ENCODE results near the gene CTSZ.

The CTSZ gene

DNA sequence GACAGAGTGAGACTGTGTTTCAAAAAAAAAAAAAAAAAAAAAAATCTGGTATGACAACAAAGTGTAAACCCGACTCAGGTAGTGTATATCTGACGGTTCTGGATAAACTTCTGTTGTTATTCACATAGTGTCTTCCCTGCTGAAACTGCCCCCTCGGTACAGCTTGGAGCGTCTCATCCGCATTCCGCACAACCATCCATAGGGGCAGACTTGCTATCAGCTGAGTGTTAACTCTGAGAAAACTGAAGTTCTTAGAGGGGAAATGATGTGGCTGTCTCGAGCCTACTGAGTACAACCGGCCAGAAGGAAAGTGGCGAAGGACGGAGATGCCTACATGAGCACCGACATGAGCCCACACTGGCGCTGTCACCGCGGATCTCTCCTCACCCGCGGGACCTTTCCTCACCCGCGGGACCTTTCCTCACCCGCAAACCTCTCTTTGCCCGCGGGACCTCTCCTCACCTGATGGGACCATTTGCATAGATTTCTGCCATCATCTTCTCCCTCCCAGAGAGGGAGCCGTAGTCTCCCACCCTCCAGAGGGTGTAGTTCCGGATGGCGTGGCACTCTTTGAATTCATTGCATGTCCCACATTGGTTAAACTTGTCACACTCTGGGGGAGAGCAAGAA is 9.8 kb downstream of the CTSZ start:
- no peak overlapping the region for H3K4me3 ChIP-seq (replicated peaks; ENCODE audit: low read depth, low read length)
- H3K36me3 ChIP-seq (ENCODE audit: control insufficient read depth, insufficient read depth, low read length), result peaks cover 53% of the 10 kb centered on the region
- no peaks in the 10 kb centered on the region for H3K27me3 ChIP-seq (replicated peaks; ENCODE audit: control insufficient read depth, insufficient read depth, low read length)
- TF ChIP-seq, protein P1, sequence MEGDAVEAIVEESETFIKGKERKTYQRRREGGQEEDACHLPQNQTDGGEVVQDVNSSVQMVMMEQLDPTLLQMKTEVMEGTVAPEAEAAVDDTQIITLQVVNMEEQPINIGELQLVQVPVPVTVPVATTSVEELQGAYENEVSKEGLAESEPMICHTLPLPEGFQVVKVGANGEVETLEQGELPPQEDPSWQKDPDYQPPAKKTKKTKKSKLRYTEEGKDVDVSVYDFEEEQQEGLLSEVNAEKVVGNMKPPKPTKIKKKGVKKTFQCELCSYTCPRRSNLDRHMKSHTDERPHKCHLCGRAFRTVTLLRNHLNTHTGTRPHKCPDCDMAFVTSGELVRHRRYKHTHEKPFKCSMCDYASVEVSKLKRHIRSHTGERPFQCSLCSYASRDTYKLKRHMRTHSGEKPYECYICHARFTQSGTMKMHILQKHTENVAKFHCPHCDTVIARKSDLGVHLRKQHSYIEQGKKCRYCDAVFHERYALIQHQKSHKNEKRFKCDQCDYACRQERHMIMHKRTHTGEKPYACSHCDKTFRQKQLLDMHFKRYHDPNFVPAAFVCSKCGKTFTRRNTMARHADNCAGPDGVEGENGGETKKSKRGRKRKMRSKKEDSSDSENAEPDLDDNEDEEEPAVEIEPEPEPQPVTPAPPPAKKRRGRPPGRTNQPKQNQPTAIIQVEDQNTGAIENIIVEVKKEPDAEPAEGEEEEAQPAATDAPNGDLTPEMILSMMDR (IDR thresholded peaks at IDR 0.05; ENCODE audit: insufficient read depth, low read length, poor library complexity, severe bottlenecking), result no peak
- no peak for DNase-seq (ENCODE audit: extremely low read depth, insufficient read length)

DNA sequence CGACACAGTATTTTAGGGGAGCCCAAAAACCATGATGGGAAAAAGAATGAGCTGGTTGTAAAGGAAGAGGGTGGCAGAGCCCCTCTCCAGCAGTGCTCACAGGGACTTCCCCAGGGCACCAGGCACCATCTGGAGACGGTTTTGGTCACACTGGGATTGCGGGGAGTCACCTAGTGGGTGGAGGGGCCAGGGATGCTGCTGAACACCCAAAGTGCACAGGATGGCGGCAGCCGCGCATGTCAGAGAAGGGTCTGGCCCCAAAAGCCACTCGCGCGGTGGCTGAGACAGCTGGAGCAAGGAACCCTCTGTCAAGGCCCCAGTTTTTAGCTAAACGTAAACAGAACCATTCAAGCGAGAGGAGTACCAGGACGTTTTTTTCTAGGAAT is 10.8 kb downstream of the CTSZ start:
- no peak overlapping the region for H3K4me3 ChIP-seq (replicated peaks; ENCODE audit: low read depth, low read length)
- TF ChIP-seq, protein P1 (IDR thresholded peaks at IDR 0.05; ENCODE audit: insufficient read depth, low read length, poor library complexity, severe bottlenecking), result no peak
- H3K36me3 ChIP-seq (ENCODE audit: control insufficient read depth, insufficient read depth, low read length), result peaks cover 43% of the 10 kb centered on the region
- no peak for DNase-seq (ENCODE audit: extremely low read depth, insufficient read length)
- H3K27me3 ChIP-seq (replicated peaks; ENCODE audit: control insufficient read depth, insufficient read depth, low read length), result no peaks in the 10 kb centered on the region

DNA sequence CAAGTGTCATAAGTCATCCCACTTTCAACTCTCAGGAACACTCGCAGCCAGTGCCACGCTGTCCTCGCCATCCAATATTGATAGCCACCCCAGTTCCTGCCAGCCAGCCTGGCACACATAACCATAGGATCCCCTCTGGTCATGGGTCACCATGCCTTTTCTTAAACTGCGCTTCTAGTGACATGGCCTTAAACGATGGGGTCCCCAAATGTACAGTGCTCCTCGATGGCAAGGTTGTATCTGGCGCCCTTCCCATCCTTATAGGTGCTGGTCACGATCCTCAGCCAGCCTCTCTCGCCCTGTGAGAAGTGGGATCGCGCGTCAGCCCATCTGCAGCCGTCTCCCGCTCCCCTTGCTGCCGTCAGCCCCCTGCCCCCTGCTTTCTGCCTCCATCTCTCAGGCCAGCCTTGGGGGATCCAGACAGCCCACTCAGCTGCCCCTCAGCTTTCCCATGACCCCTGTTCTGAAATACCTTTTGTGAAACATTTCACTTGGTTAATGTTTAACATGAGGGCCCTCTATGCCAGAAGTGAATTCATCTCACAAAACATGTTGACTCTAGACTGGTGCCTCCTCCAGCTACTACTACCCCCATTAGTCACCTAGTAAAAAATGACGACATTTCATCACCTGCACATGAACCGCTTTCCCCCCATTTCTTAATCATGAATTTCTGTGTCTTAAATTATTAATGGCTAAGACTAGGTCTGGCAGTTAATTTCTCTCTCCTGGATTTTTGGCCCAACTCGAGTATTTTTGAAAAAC is 11.4 kb downstream of the CTSZ start:
- Histone ChIP-seq H3K4me3 (replicated peaks; ENCODE audit: low read depth, low read length) (no peak overlapping the region), H3K36me3 (ENCODE audit: control insufficient read depth, insufficient read depth, low read length) (peaks cover 43% of the 10 kb centered on the region), H3K27me3 (replicated peaks; ENCODE audit: control insufficient read depth, insufficient read depth, low read length) (no peaks in the 10 kb centered on the region)
- TF ChIP-seq, protein P1 (IDR thresholded peaks at IDR 0.05; ENCODE audit: insufficient read depth, low read length, poor library complexity, severe bottlenecking), result no peak
- DNase-seq (ENCODE audit: extremely low read depth, insufficient read length), result no peak

DNA sequence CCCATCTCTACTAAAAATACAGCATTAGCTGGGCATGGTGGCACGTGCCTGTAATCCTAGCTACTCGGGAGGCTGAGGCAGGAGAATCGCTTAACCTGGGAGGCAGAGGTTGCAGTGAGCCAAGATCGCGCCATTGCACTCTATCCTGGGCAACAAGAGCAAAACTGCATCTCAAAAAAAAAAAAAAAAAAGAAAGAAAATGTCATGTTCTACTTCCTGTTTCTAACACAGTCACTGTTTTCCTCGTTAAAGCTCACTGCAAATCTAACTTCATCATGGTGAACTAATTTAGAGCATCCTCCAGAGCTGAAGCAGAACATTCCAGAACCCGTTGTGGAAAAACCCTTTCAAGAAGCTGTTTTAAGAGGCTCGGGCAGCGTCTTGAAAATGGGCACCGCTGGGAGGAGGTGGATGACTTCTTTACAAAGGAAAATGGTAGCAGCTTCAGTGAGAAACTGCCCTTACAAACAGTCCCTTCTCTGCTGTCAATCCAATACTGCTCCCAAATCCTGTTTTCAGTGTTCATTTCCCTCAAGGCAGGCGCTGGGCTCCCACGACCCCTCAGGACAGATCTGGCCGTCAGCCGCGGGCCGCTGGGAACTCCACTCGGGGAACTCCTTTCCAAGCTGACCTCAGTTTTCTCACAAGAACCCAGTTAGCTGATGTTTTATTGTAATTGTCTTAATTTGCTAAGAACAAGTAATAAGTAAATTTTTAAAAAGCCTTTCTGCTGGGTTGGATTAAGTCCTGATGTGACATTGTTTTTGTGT is 12.5 kb downstream of the CTSZ start:
- DNase-seq (ENCODE audit: extremely low read depth, insufficient read length), result no peak

DNA sequence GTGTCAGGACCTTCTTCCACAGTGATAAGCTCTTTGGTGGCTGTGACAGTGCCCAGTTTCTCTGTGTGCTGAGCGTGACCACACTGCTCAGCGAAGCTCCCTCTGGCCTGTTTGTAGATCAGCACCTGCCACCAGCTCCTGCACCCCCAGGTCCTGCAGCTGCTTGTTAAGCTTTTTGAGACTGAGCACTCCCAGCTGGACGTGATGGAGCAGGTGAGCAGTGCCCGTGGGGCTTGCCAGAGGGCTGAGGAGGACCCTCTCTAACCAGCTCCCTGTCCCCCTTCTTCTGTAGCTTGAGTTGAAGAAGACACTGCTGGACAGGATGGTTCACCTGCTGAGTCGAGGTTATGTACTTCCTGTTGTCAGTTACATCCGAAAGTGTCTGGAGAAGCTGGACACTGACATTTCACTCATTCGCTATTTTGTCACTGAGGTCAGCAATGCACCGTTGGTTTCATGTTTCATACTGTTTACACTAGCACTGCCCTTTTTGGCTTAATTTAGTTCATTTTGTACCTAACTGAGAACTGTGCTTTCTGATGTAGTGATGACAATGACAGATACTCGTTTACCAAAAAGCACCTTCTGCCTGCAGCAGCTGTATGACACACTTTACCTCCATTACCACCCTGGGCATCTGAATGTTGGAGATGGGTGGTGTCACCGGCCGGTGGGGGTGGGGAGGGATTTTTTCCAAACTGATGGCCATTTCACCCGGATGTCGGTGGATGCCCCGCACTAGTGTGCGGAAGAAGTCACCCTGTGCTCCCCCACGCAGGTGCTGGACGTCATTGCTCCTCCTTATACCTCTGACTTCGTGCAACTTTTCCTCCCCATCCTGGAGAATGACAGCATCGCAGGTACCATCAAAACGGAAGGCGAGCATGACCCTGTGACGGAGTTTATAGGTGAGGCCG is 13.5 kb downstream of the CTSZ start:
- Histone ChIP-seq H3K36me3 (ENCODE audit: control insufficient read depth, insufficient read depth, low read length) (peaks cover 42% of the 10 kb centered on the region), H3K27me3 (replicated peaks; ENCODE audit: control insufficient read depth, insufficient read depth, low read length) (no peaks in the 10 kb centered on the region), H3K4me3 (replicated peaks; ENCODE audit: low read depth, low read length) (no peak overlapping the region)
- no peak for DNase-seq (ENCODE audit: extremely low read depth, insufficient read length)
- TF ChIP-seq, protein P1 (IDR thresholded peaks at IDR 0.05; ENCODE audit: insufficient read depth, low read length, poor library complexity, severe bottlenecking), result no peak

More for the DNA sequence above, 12.5 kb downstream of the CTSZ start:
- Histone ChIP-seq H3K4me3 (replicated peaks; ENCODE audit: low read depth, low read length) (no peak overlapping the region), H3K36me3 (ENCODE audit: control insufficient read depth, insufficient read depth, low read length) (peaks cover 43% of the 10 kb centered on the region), H3K27me3 (replicated peaks; ENCODE audit: control insufficient read depth, insufficient read depth, low read length) (no peaks in the 10 kb centered on the region)
- TF ChIP-seq, protein P1 (IDR thresholded peaks at IDR 0.05; ENCODE audit: insufficient read depth, low read length, poor library complexity, severe bottlenecking), result no peak

All from GM06990 (cell line).